Mesothelial cell of epicardium (in vitro differentiated cells): ENCODE data around the gene ANKS3. TPM values are rescaled to one million over a fixed set of nuclear protein-coding genes. Genes with fewer than 3 reads are reported as not detected.

Source experiments
- DNase-seq, 2 experiments: peaks; one replicate each; pipeline ENCODE4 v3.0.0; 2021; ENCODE audit warnings: low spot score in 2 of 2; ENCODE audit not compliant: unreplicated experiment in 2 of 2
- H3K27ac Mint-ChIP-seq: 2 replicates; pipeline ENCODE4 v1.8.0; 2021; ENCODE audit warnings: mixed read lengths
- H3K27me3 Mint-ChIP-seq: 2 replicates; pipeline ENCODE4 v1.8.0; 2021; ENCODE audit warnings: low read depth, mixed read lengths
- H3K36me3 Mint-ChIP-seq: 2 replicates; pipeline ENCODE4 v1.8.0; 2021; ENCODE audit warnings: mixed read lengths
- H3K4me1 Mint-ChIP-seq: 2 replicates; pipeline ENCODE4 v1.8.0; 2021; ENCODE audit warnings: mixed read lengths
- H3K4me3 Mint-ChIP-seq: 2 replicates; pipeline ENCODE4 v1.8.0; 2021; ENCODE audit warnings: mild to moderate bottlenecking, moderate library complexity, mixed read lengths
- H3K9me3 Mint-ChIP-seq: 2 replicates; pipeline ENCODE4 v1.8.0; 2021; ENCODE audit warnings: mixed read lengths
- total RNA-seq: library from RNA; stranded (reverse); gene quantifications from 3 replicates; pipeline ENCODE4 v1.2.1, GENCODE V29; 2021
- TF ChIP-seq, protein P1 (sequence below): fragments of 200-600 bp; sonication (generic); IDR thresholded peaks from one replicate; pipeline ENCODE4 v1.5.0; 2021; ENCODE audit warnings: antibody characterized with exemption; ENCODE audit not compliant: unreplicated experiment

Gene ANKS3
- total RNA-seq, 1 donor from 2014 or later: 45.8 TPM

DNA sequence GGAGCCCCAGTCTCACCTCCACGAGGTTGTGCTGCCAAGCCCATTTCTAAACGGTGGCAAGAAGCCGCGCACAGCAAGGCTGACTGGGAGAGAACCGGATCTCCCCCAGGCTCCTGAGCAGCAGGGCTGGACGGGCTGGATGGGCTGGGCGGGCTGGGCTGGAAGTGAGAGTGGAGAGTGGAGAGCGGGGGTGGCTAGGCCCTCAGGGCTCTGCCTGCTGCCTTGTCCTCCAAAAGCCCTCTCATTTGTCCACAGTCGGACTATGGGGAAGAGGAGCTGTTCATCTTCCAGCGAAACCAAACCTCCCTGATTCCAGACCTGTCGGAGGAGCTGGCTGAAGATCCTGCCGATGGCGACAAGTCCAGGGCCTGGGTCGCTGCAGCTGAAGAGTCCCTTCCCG, 3.5 kb upstream of the ANKS3 start:
- Mint-ChIP-seq H3K27me3 (no peaks in the 10 kb centered on the region), H3K4me1 (peaks cover 13% of the 10 kb centered on the region)

GRCh38 chr16:4736546-4736945, 2.5 kb upstream of the ANKS3 start:
- H3K9me3 Mint-ChIP-seq: no peaks in the 10 kb centered on the region

More for the DNA sequence above, 3.5 kb upstream of the ANKS3 start:
- TF ChIP-seq, protein P1, sequence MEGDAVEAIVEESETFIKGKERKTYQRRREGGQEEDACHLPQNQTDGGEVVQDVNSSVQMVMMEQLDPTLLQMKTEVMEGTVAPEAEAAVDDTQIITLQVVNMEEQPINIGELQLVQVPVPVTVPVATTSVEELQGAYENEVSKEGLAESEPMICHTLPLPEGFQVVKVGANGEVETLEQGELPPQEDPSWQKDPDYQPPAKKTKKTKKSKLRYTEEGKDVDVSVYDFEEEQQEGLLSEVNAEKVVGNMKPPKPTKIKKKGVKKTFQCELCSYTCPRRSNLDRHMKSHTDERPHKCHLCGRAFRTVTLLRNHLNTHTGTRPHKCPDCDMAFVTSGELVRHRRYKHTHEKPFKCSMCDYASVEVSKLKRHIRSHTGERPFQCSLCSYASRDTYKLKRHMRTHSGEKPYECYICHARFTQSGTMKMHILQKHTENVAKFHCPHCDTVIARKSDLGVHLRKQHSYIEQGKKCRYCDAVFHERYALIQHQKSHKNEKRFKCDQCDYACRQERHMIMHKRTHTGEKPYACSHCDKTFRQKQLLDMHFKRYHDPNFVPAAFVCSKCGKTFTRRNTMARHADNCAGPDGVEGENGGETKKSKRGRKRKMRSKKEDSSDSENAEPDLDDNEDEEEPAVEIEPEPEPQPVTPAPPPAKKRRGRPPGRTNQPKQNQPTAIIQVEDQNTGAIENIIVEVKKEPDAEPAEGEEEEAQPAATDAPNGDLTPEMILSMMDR: no peak
- no peaks in the 10 kb centered on the region for H3K9me3 Mint-ChIP-seq
- no peak overlapping the region for H3K4me3 Mint-ChIP-seq
- H3K27ac Mint-ChIP-seq: no peak overlapping the region
- no peak for DNase-seq
- H3K36me3 Mint-ChIP-seq: no peaks in the 10 kb centered on the region

DNA sequence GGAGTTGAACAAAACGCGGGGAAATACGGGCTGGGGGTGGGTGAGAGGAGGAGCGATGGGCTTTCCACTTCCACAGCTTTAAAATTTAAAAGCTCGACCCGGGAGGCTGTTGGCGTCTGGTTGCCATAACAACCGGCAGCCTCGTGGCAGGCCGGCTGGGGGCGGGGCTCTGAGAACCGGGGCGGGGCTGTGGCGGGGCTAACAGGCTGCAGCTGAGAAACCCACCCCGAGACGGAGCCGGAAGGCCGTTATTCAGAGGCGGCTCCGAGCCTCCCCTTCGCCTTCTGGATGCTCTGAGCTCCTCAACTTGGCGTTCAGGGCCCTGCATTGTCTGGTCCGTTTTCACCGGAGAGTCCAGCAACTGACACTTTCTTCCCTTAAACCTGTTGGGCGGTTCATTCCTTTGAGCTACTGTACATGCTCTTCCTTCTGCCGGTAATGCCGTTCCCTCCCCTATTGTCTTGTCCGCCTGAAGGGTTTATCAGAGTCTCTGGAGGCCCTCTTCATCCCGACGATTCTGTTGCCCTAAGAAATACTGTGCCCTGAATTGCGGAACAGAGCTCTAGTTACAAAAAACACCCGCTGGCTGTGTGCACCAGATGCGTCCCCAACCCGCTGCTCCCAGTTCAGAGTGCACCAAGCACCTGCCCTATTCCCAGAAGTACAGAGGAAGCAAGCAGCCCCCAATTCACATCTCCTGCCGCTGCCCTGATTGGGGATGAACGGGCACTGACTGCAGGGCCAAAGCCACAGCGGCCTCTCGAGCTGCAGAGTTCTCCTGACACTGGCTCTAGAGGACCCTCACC, 862 bp upstream of the ANKS3 start:
- Mint-ChIP-seq H3K9me3 (no peaks in the 10 kb centered on the region), H3K36me3 (peaks cover 4% of the 10 kb centered on the region), H3K4me3 (peak overlapping the region; percentile 93), H3K27me3 (no peaks in the 10 kb centered on the region), H3K4me1 (peaks cover 13% of the 10 kb centered on the region), H3K27ac (peak overlapping the region; percentile 99)
- TF ChIP-seq, protein P1: no peak
- peak; percentile 89 to 94 for DNase-seq

More at GRCh38 chr16:4736546-4736945, 2.5 kb upstream of the ANKS3 start:
- no peak for DNase-seq
- Mint-ChIP-seq H3K4me1 (peaks cover 13% of the 10 kb centered on the region), H3K27me3 (no peaks in the 10 kb centered on the region), H3K27ac (no peak overlapping the region), H3K4me3 (peak overlapping the region; percentile 20), H3K36me3 (no peaks in the 10 kb centered on the region)
- TF ChIP-seq, protein P1: no peak

DNA sequence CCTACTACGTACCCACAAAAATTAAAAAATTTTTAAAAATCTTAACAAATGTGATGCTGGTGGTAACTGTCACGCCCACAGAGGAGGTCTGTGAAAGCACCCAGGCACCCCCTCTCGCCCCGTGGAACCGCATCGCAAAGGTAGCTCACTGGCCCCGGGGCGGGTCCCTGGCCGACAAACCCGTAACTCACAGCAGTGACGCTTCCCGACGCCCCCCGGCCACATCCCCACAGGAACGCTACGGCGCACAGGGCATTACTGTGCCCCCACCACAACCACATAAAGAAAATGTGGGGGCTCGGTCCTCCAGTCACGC, 366 bp downstream of the ANKS3 start:
- DNase-seq: no peak
- H3K9me3 Mint-ChIP-seq: no peaks in the 10 kb centered on the region
- no peaks in the 10 kb centered on the region for H3K27me3 Mint-ChIP-seq
- H3K27ac Mint-ChIP-seq: peak overlapping the region; percentile 94
- peaks cover 13% of the 10 kb centered on the region for H3K4me1 Mint-ChIP-seq
- peak overlapping the region; percentile 93 for H3K4me3 Mint-ChIP-seq
- TF ChIP-seq, protein P1: no peak
- H3K36me3 Mint-ChIP-seq: peaks cover 11% of the 10 kb centered on the region

DNA sequence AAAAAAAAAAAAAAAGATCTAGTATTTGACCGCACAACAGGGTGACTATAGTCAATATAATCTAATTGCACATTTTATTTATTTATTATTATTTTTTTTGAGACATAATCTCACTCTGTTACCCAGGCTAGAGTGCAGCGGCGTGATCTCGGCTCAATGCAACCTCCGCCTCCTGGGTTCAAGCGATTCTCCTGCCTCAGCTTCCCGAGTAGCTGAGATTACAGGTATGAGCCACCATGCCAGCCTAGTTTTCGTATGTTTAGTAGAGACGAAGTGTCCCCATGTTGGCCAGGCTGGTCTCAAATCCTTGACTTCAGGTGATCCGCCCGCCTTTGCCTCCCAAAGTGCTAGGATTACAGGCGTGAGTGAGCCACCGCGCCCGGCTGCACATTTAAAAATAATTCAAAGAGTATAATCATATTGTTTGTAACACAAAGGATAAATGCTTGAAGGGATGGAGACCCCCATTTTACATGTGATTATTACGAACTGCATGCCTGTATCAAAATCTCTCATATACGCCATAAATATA, 794 bp downstream of the ANKS3 start:
- Mint-ChIP-seq H3K9me3 (no peaks in the 10 kb centered on the region), H3K27me3 (no peaks in the 10 kb centered on the region), H3K4me1 (peaks cover 13% of the 10 kb centered on the region), H3K36me3 (peaks cover 15% of the 10 kb centered on the region), H3K27ac (peak overlapping the region; percentile 94), H3K4me3 (peak overlapping the region; percentile 93)
- TF ChIP-seq, protein P1: no peak
- no peak for DNase-seq
